Activated naive CD4-positive, alpha-beta T cell treated with anti-CD3 and anti-CD28 coated beads, Interleukin-2, amount 50 U/mL, for 72 hours (primary cell): ENCODE measurements around the gene KCNH6. TPM values are rescaled to one million over a fixed set of nuclear protein-coding genes. Genes with fewer than 3 reads are reported as not detected.

ENCODE experiments used
- ATAC-seq, 2 donors: fragments of 150-1000 bp; cut with Tn5 transposase; 2 replicates each; pipeline ENCODE4 v1.10.0; 2021; ENCODE audit warnings: mild to moderate bottlenecking in 2 of 2, moderate library complexity in 2 of 2
- DNase-seq, 2 donors: peaks; one replicate each; pipeline ENCODE4 v3.0.0; 2021 to 2022; ENCODE audit warnings: low spot score in 2 of 2
- H3K27ac Mint-ChIP-seq, 2 donors: one replicate each; pipeline ENCODE4 v1.8.0; 2022; ENCODE audit warnings: mild to moderate bottlenecking in 2 of 2, mixed read lengths in 2 of 2
- H3K36me3 Mint-ChIP-seq, 2 donors: one replicate each; pipeline ENCODE4 v1.8.0; 2022; ENCODE audit warnings: mixed read lengths in 2 of 2
- H3K9me3 Mint-ChIP-seq, 2 donors: one replicate each; pipeline ENCODE4 v1.8.0; 2022; ENCODE audit warnings: mixed read lengths in 2 of 2
- total RNA-seq, 2 donors: library from RNA; stranded (reverse); gene quantifications; one replicate each; pipeline ENCODE4 v1.2.3, GENCODE V29; 2022

KCNH6 gene
- total RNA-seq, 2 donors from 2014 or later: 0.08 TPM; not detected in 1

DNA sequence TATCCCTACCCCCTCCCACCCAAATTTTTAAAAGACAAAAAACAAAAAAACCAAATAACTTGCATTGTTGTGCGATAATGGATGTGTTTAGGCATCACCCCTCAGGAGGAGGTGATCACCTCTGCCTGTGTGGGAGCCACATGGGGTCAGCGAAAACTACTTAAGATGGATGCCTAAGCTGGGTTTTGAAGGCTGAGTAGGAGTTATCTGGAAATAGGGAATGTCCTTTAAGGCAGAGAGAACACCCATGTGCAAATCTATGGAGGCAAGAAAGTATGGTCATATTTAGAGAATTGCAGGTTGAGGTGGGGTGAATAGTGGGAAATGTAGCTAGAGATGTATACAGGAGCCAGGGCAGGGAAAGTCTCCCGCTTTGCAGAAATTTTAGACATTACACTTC lies 72.0 kb downstream of the KCNH6 start:
- no peaks in the 10 kb centered on the region for H3K36me3 Mint-ChIP-seq
- no peaks in the 10 kb centered on the region for H3K9me3 Mint-ChIP-seq
- H3K27ac Mint-ChIP-seq: no peak overlapping the region
- DNase-seq: no peak
- ATAC-seq: no peak

Other genes with a start within 250 kb of the KCNH6 start
- gene CYB561, start 77.1 kb upstream of the KCNH6 start, total RNA-seq: 1 to 10 TPM in 1 of 2 donors, under 1 TPM in 1; 0.27 to 2.7 TPM
- under 1 TPM; 0.39 to 0.66 TPM for gene ACE, start 46.3 kb upstream of the KCNH6 start, total RNA-seq
- gene DCAF7, start 27.1 kb downstream of the KCNH6 start, total RNA-seq: 100 to 1,000 TPM; 111 to 123 TPM
- 10 to 100 TPM; 10.1 to 27.3 TPM for gene TACO1, start 77.5 kb downstream of the KCNH6 start, total RNA-seq
- 10 to 100 TPM; 28.3 to 54.2 TPM for gene MAP3K3, start 99.1 kb downstream of the KCNH6 start, total RNA-seq
- 100 to 1,000 TPM in 1 of 2 donors, 10 to 100 TPM in 1; 76.7 to 166 TPM for gene LIMD2, start 176.8 kb downstream of the KCNH6 start, total RNA-seq
- gene STRADA, start 218.4 kb downstream of the KCNH6 start, total RNA-seq: 100 to 1,000 TPM in 1 of 2 donors, 10 to 100 TPM in 1; 68.3 to 112 TPM